Measurements from ENCODE around the gene B3GNT8. TPM values are rescaled to one million over a fixed set of nuclear protein-coding genes. Genes with fewer than 3 reads are reported as not detected.
A peak's percentile ranks its signal among the peaks of the same experiment; 100 is the strongest.
"Not testable (repeated sequence)": the region's sequence is repeated elsewhere in the genome, so short reads cannot be mapped to it uniquely, and the experiment has no call there.

B3GNT8 gene
- total RNA-seq, 2 donors from 2014 or later = 9.4 to 11.6 TPM

DNA sequence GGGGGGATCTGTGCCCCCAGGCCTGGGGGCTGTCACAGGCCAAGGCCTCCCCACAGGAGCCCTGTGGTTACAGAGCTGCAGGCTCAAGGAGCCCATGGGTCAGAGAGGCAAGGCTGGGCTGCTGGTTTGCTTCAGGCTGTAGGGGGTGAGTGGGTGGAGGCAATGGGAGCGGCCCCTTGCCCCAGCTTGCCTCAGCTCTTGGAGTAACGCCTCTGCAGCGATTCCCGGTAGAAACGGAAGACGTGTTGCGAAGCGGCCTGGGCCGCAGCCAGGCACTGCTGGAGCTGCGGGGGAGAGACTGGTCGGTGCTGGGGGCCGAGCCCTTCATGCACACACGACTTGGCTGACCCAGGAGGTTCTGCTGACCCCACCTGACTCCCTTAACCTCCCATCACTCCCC lies 40.7 kb downstream of the B3GNT8 start:
- 63% methylated on average over 13 of the region's 13 CpGs for WGBS
- peaks cover 0 to 4% of the 10 kb centered on the region in 2 donors for H3K36me3 ChIP-seq
- H3K4me1 ChIP-seq (replicated peaks) = no peaks in the 10 kb centered on the region
- no peaks in the 10 kb centered on the region for H3K27me3 ChIP-seq (replicated peaks; ENCODE audit: insufficient read depth)
- H3K27ac ChIP-seq = no peak overlapping the region
- TF ChIP-seq, protein P1, sequence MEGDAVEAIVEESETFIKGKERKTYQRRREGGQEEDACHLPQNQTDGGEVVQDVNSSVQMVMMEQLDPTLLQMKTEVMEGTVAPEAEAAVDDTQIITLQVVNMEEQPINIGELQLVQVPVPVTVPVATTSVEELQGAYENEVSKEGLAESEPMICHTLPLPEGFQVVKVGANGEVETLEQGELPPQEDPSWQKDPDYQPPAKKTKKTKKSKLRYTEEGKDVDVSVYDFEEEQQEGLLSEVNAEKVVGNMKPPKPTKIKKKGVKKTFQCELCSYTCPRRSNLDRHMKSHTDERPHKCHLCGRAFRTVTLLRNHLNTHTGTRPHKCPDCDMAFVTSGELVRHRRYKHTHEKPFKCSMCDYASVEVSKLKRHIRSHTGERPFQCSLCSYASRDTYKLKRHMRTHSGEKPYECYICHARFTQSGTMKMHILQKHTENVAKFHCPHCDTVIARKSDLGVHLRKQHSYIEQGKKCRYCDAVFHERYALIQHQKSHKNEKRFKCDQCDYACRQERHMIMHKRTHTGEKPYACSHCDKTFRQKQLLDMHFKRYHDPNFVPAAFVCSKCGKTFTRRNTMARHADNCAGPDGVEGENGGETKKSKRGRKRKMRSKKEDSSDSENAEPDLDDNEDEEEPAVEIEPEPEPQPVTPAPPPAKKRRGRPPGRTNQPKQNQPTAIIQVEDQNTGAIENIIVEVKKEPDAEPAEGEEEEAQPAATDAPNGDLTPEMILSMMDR (IDR thresholded peaks at IDR 0.05) = no peak
- TF ChIP-seq POLR2A (IDR thresholded peaks at IDR 0.05) (no peak), POLR2AphosphoS5 (IDR thresholded peaks at IDR 0.05) (no peak)
- H3K4me3 ChIP-seq = no peak overlapping the region
- H3K9me3 ChIP-seq = no peaks in the 10 kb centered on the region
- intact Hi-C loops (cut with DNase I) = no loop called here
- DNase-seq (ENCODE audit: low spot score) = peak; percentile 23

DNA sequence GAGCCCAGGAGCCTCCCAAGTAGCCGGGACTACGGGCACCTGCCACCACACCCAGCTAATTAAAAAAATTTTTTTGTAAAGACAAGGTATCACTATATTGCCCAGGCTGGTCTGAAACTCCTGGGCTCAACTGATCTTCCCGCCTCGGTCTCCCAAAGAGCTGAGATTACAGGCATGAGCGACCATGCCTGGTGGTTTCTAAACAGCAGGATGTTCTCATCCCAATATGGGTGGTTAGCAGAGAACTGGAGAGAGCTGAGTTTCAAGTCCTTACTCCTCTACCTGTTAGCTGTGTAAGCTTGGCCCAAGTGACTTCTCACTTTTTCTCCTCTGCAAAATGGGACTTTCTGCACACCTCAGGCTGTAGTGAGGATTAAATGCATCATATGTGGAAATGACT lies 42.8 kb downstream of the B3GNT8 start:
- intact Hi-C loops (cut with DNase I) = no loop called here

DNA sequence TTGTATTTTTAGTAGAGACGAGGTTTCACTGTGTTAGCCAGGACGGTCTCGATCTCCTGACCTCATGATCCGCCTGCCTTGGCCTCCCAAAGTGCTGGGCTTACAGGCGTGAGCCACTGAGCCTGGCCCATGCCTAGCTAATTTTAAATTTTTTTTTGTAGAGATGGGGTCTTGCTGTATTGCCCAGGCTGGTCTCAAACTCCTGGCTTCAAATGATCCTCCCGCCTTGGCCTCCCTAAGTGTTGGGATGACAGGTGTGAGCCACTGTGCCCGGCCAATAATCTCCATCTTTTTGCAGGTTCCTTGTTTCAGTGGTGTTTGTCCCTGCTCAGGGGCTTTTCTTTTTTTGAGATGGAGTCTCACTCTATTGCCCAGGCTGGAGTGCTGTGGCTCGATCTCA lies 45.6 kb downstream of the B3GNT8 start:
- H3K4me3 ChIP-seq; H3K27me3 ChIP-seq (replicated peaks; ENCODE audit: insufficient read depth); DNase-seq (ENCODE audit: low spot score); H3K36me3 ChIP-seq; H3K4me1 ChIP-seq (replicated peaks); intact Hi-C loops (cut with DNase I); H3K27ac ChIP-seq; H3K9me3 ChIP-seq: not testable (repeated sequence)
- WGBS = 93% methylated on average over 8 of the region's 8 CpGs

More for the DNA sequence above, 42.8 kb downstream of the B3GNT8 start:
- no peak for DNase-seq (ENCODE audit: low spot score)
- Histone ChIP-seq H3K27ac (no peak overlapping the region), H3K27me3 (replicated peaks; ENCODE audit: insufficient read depth) (no peaks in the 10 kb centered on the region), H3K4me1 (replicated peaks) (no peaks in the 10 kb centered on the region), H3K4me3 (no peak overlapping the region), H3K9me3 (no peaks in the 10 kb centered on the region), H3K36me3 (no peaks in the 10 kb centered on the region)
- WGBS = 92% methylated on average over 5 of the region's 5 CpGs
- TF ChIP-seq, protein P1 (IDR thresholded peaks at IDR 0.05) = no peak
- TF ChIP-seq POLR2A (IDR thresholded peaks at IDR 0.05) (no peak), POLR2AphosphoS5 (IDR thresholded peaks at IDR 0.05) (no peak)

DNA sequence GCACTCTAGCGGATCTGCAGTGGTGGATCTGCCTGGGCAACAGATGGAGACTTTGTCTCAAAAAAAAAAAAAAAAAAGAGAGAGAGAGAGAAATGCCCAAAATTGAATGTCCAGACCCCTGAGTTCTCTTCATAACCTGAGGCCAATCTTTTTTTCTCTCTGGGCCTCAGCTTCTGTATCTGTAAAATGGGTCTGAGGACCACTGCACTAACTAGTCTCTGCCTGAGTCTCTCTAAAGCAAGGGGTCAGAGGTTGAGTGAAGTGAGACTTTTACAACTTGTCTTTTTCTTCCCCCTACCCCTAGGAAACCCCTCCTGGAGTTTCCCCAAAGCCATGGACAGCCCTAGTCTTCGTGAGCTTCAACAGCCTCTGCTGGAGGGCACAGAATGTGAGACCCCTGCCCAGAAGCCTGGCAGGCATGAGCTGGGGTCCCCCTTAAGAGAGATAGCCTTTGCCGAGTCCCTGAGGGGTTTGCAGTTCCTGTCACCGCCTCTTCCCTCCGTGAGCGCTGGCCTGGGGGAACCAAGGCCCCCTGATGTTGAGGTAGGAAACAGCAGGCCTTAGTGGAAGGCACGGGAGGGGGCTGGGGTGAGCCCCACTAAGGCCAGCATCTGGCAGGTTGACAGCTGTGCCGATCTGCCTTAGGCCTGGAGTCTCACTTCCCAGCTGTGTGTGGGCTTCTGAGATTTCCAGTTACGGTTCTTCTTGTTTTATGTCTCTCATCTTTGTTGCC lies 49.0 kb downstream of the B3GNT8 start:
- Histone ChIP-seq H3K36me3 (no peaks in the 10 kb centered on the region), H3K9me3 (no peaks in the 10 kb centered on the region), H3K4me1 (replicated peaks) (no peaks in the 10 kb centered on the region), H3K4me3 (no peak overlapping the region), H3K27me3 (replicated peaks; ENCODE audit: insufficient read depth) (no peaks in the 10 kb centered on the region), H3K27ac (no peak overlapping the region)
- no peak for DNase-seq (ENCODE audit: low spot score)
- 59% methylated on average over 9 of the region's 9 CpGs for WGBS
- intact Hi-C loops (cut with DNase I) = no loop called here
- TF ChIP-seq, protein P1 (IDR thresholded peaks at IDR 0.05) = no peak
- no peak for TF ChIP-seq POLR2AphosphoS5 (IDR thresholded peaks at IDR 0.05)

DNA sequence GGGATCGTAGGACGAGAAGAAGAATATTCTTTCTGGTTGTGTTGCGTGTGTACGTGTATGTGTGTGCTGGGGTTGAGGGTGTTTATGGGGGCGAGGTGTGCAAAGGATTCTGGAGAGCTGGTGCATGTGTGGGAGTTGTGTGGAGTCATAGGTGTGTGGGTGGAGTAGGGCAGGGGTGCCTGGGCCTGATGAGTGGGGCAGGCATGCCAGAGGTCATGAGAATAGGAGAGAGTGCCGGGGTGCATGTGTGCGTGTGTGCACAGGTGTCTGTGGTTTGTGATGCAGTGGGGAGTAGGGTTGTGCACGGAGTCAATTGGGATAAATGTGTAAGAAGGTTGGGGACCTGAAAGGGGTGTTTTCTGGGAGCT lies 50.2 kb downstream of the B3GNT8 start:
- Histone ChIP-seq H3K27me3 (replicated peaks; ENCODE audit: insufficient read depth) (no peaks in the 10 kb centered on the region), H3K27ac (peak overlapping the region; percentile 64 to 77), H3K9me3 (no peaks in the 10 kb centered on the region), H3K4me1 (replicated peaks) (no peaks in the 10 kb centered on the region), H3K36me3 (no peaks in the 10 kb centered on the region), H3K4me3 (peak overlapping the region; percentile 38 to 44)
- TF ChIP-seq, protein P1 (IDR thresholded peaks at IDR 0.05) = no peak
- TF ChIP-seq POLR2A (IDR thresholded peaks at IDR 0.05) (no peak), POLR2AphosphoS5 (IDR thresholded peaks at IDR 0.05) (no peak)
- intact Hi-C loops (cut with DNase I) = no loop called here
- 64% methylated on average over 8 of the region's 8 CpGs for WGBS
- no peak for DNase-seq (ENCODE audit: low spot score)
